Calu3 (cell line): ENCODE measurements around the gene SCEL. TPM values are rescaled to one million over a fixed set of nuclear protein-coding genes. Genes with fewer than 3 reads are reported as not detected.

Source experiments
- Bru-seq: library from RNA; stranded (reverse); fragments of 400-500 nt; gene quantifications from one replicate; lab custom pipeline; 2021; lab: Mats Ljungman, UMichigan
- BruChase-seq, 2 experiments: library from RNA; stranded (reverse); fragments of 400-500 nt; gene quantifications; one replicate each; lab custom pipeline; 2021; lab: Mats Ljungman, UMichigan
- BruUV-seq: library from RNA; stranded (reverse); fragments of 400-500 nt; replicated peaks from 2 replicates; lab custom pipeline; 2021; lab: Mats Ljungman, UMichigan
- CTCF ChIA-PET: fragments of 300-600 bp; sonication (Branson Sonifier 250); formaldehyde crosslinking; loops from one replicate; lab custom pipeline; 2022; ENCODE audit warnings: antibody characterized with exemption; lab: Charles Lee
- DNase-seq: peaks from one replicate; pipeline ENCODE4 v3.0.0; 2022
- H3K27ac Mint-ChIP-seq: one replicate; pipeline ENCODE4 v1.8.0; 2022; ENCODE audit warnings: mixed read lengths; ENCODE audit not compliant: unreplicated experiment
- H3K27me3 Mint-ChIP-seq: one replicate; pipeline ENCODE4 v1.8.0; 2022; ENCODE audit warnings: mixed read lengths; ENCODE audit not compliant: unreplicated experiment
- H3K36me3 Mint-ChIP-seq: one replicate; pipeline ENCODE4 v1.8.0; 2022; ENCODE audit warnings: mild to moderate bottlenecking, moderate library complexity, mixed read lengths; ENCODE audit not compliant: insufficient read depth, unreplicated experiment
- H3K4me1 Mint-ChIP-seq: one replicate; pipeline ENCODE4 v1.8.0; 2022; ENCODE audit warnings: mild to moderate bottlenecking, low read depth, mixed read lengths; ENCODE audit not compliant: unreplicated experiment
- H3K4me3 Mint-ChIP-seq: one replicate; pipeline ENCODE4 v1.8.0; 2022; ENCODE audit warnings: mild to moderate bottlenecking, low read depth, moderate library complexity, mixed read lengths; ENCODE audit not compliant: unreplicated experiment
- H3K9me3 Mint-ChIP-seq: one replicate; pipeline ENCODE4 v1.8.0; 2022; ENCODE audit warnings: low read depth, mixed read lengths; ENCODE audit not compliant: unreplicated experiment
- CTCF ChIP-seq: fragments of 200-600 bp; IDR thresholded peaks from one replicate; pipeline ENCODE4 v1.8.0; 2022; ENCODE audit warnings: antibody characterized with exemption; ENCODE audit not compliant: unreplicated experiment
- intact Hi-C: fragments of 100-400 bp; cut with micrococcal nuclease; formaldehyde crosslinking; loops from one replicate; pipeline ENCODE4 v1.10.0; 2022; ENCODE audit not compliant: unreplicated experiment
- long read RNA-seq: library from polyadenylated mRNA; stranded (forward); transcript quantifications from one replicate; pipeline ENCODE4 v2.0.0, GENCODE V29; 2022
- total RNA-seq: library from RNA; stranded (reverse); gene quantifications from 2 replicates; pipeline ENCODE4 v1.2.3, GENCODE V29; 2022

SCEL gene, protein sequence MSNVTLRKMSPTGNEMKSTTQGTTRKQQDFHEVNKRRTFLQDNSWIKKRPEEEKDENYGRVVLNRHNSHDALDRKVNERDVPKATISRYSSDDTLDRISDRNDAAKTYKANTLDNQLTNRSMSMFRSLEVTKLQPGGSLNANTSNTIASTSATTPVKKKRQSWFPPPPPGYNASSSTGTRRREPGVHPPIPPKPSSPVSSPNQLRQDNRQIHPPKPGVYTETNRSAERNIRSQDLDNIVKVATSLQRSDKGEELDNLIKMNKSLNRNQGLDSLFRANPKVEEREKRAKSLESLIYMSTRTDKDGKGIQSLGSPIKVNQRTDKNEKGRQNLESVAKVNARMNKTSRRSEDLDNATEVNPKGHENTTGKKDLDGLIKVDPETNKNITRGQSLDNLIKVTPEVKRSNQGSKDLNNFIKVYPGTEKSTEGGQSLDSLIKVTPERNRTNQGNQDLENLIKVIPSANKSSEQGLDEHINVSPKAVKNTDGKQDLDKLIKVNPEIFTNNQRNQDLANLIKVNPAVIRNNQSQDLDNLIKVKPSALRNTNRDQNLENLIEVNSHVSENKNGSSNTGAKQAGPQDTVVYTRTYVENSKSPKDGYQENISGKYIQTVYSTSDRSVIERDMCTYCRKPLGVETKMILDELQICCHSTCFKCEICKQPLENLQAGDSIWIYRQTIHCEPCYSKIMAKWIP
- 5.2 and 8.0 TPM in 2 replicates for total RNA-seq
- percentile 56 among the genes with signal in this experiment for Bru-seq, nascent RNA
- percentile 45 among the genes with signal in this experiment for BruChase-seq, experiment 1, labeled RNA remaining after a 6-hour chase
- percentile 42 among the genes with signal in this experiment for BruChase-seq, experiment 2, labeled RNA remaining after a 2-hour chase
- long read RNA-seq, partial matches to known transcripts = 0 of 5 reads
- long read RNA-seq, other reads (novel, unspliced or antisense) = 3 of 5 reads

DNA sequence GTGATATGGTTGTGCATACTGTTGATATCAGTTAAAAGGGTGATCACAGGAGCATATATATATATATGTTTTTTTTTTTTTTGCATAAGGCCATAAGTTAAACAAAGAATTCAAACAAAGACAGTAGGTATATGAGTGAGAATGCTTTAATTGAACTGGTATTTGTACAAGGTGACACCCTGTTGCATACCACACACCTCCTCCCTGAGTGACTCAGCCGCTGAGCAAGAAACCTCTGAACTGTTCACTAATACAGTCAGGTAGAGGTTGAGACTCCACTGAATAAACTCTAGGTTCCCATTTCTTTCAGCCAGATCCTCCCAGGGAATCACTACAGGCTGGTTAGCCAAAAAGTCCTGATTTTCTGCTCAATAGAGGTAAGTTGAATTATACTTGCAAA, at the start of gene SCEL:
TSS of gene SCEL (plus strand) at position 259 of the 400 bp plus-strand sequence. CDS start 20,170 bp downstream, outside the sequence.
- CTCF ChIA-PET = no interaction called here
- no peak for TF ChIP-seq CTCF
- no TSS peak for BruUV-seq
- intact Hi-C loops = no loop called here
- Mint-ChIP-seq H3K27ac (peak within 1 kb of the TSS; percentile 63), H3K4me1 (peaks cover 5% of the 10 kb centered on the region), H3K4me3 (peak within 1 kb of the TSS; percentile 60), H3K9me3 (no peaks in the 10 kb centered on the region), H3K27me3 (no peaks in the 10 kb centered on the region), H3K36me3 (peaks cover 3% of the 10 kb centered on the region)
- peak; percentile 21 for DNase-seq

- intact Hi-C loops = no loop called here
- no peak for DNase-seq
- Mint-ChIP-seq H3K4me1 (no peaks in the 10 kb centered on the region), H3K27ac (no peak overlapping the region), H3K27me3 (no peaks in the 10 kb centered on the region), H3K36me3 (no peaks in the 10 kb centered on the region), H3K9me3 (no peaks in the 10 kb centered on the region), H3K4me3 (no peak overlapping the region)
- BruUV-seq = no TSS peak
- TF ChIP-seq CTCF = no peak
- CTCF ChIA-PET = no interaction called here
Observed at GRCh38 chr13:77489566-77490337, 45.8 kb upstream of the SCEL start.

DNA sequence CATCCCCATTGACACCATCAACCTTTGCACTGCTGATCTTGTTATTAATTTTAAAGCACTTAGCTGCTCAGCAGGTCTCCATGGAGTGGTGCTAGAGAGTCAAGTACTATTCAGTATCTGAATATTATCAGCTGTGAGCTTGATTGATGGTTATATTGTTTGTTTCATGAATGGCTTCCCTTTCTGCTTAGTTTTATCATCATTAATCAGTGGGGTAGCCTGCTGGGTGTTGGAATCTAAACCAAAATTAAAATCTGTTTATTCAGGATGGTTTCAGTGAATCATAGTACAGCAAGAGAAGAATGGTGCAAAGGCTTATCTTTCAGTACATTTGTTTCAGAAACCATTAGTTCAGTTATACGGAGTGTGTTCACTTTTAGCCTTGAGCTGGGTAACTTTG, 42.5 kb upstream of the SCEL start:
- H3K9me3 Mint-ChIP-seq = no peaks in the 10 kb centered on the region
- H3K4me3 Mint-ChIP-seq = no peak overlapping the region
- CTCF ChIA-PET = interaction anchor here (1.4 kb wide), 1 partner anchor 72 kb away, joined by 6 read pairs; no protein-coding TSS in a partner anchor
- peak; percentile 7 for DNase-seq
- intact Hi-C loops = loop anchor here (1.0 kb wide), 2 partner anchors 72 to 258 kb away; no protein-coding TSS in a partner anchor
- H3K27ac Mint-ChIP-seq = no peak overlapping the region
- H3K27me3 Mint-ChIP-seq = no peaks in the 10 kb centered on the region
- no peaks in the 10 kb centered on the region for H3K4me1 Mint-ChIP-seq
- no peaks in the 10 kb centered on the region for H3K36me3 Mint-ChIP-seq
- TF ChIP-seq CTCF = no peak
- no TSS peak for BruUV-seq

- no peaks in the 10 kb centered on the region for H3K4me1 Mint-ChIP-seq
- intact Hi-C loops = no loop called here
- no peak for TF ChIP-seq CTCF
- H3K9me3 Mint-ChIP-seq = no peaks in the 10 kb centered on the region
- H3K27me3 Mint-ChIP-seq = no peaks in the 10 kb centered on the region
- no peak overlapping the region for H3K4me3 Mint-ChIP-seq
- no TSS peak for BruUV-seq
- no peak for DNase-seq
- H3K36me3 Mint-ChIP-seq = no peaks in the 10 kb centered on the region
- CTCF ChIA-PET = no interaction called here
- no peak overlapping the region for H3K27ac Mint-ChIP-seq
Observed at GRCh38 chr13:77494226-77494625, 41.3 kb upstream of the SCEL start.
